Aorta (tissue), 5 donors: ENCODE measurements around the gene SNED1. TPM values are rescaled to one million over a fixed set of nuclear protein-coding genes. Genes with fewer than 3 reads are reported as not detected.

Experiments
- ATAC-seq: fragments of 200-7000 bp; cut with Tn5 transposase; one replicate; pipeline ENCODE4 v1.9.1; 2022; ENCODE audit warnings: moderate library complexity; ENCODE audit not compliant: low FRiP score
- DNase-seq, 2 donors: peaks; one replicate each; pipeline ENCODE4 v3.0.0-alpha.2; 2020
- H3K27ac ChIP-seq, 2 donors: one replicate each; pipeline ENCODE4 v1.5.1; 2013; ENCODE audit warnings: low read length in 2 of 2, mild to moderate bottlenecking in 2 of 2, moderate library complexity in 2 of 2, control low read depth in 1 of 2, inconsistent platforms in 1 of 2, low read depth in 1 of 2
- H3K27me3 ChIP-seq, 2 donors: one replicate each; pipeline ENCODE4 v1.6.1; 2013; ENCODE audit warnings: control low read depth in 1 of 2, low read length in 1 of 2, mild to moderate bottlenecking in 1 of 2, moderate library complexity in 1 of 2; ENCODE audit not compliant: insufficient read depth in 2 of 2, control insufficient read depth in 1 of 2
- H3K36me3 ChIP-seq, 2 donors: one replicate each; pipeline ENCODE4 v1.6.1; 2013; ENCODE audit warnings: control low read depth in 1 of 2, low read length in 1 of 2, mild to moderate bottlenecking in 1 of 2; ENCODE audit not compliant: insufficient read depth in 2 of 2, control insufficient read depth in 1 of 2
- H3K4me1 ChIP-seq, 2 donors: one replicate each; pipeline ENCODE4 v1.6.1; 2013; ENCODE audit warnings: low read length in 2 of 2, control low read depth in 1 of 2, mild to moderate bottlenecking in 1 of 2, moderate library complexity in 1 of 2; ENCODE audit not compliant: insufficient read depth in 2 of 2, control insufficient read depth in 1 of 2
- H3K4me3 ChIP-seq, 2 donors: one replicate each; pipeline ENCODE4 v1.5.1; 2013; ENCODE audit warnings: low read length in 2 of 2, control low read depth in 1 of 2, mild to moderate bottlenecking in 1 of 2
- H3K9me3 ChIP-seq: one replicate; pipeline ENCODE4 v1.6.1; 2013; ENCODE audit warnings: mild to moderate bottlenecking, low read length; ENCODE audit not compliant: control insufficient read depth
- WGBS, 2 donors: extraction: QIAGEN DNeasy Blood & Tissue Kit; methylation state at CpG; one replicate each; pipeline ENCODE4 v1.1.7; 2013; 5-methylcytosine and 5-hydroxymethylcytosine counted together
- intact Hi-C, 2 donors: fragments of 100-400 bp; cut with DNase I; formaldehyde crosslinking; loops; one replicate each; pipeline versions ENCODE4 v1.14.2 to v1.15.0; 2022
- polyA plus RNA-seq, 2 donors: library from polyadenylated mRNA; stranded (reverse); fragments of 200-250 nt; gene quantifications; one replicate each; pipeline ENCODE4 v1.2.3, GENCODE V29; 2013
- total RNA-seq, 2 donors: library from RNA; stranded (reverse); fragmentation: NEBNext Ultra II Directional; extraction: Animal tissue kit (Norgen Biotek cat#: 25700); gene quantifications; one replicate each; pipeline ENCODE4 v1.2.1, GENCODE V29; 2021
- donor health status: healthy with polysubstance abuse.
- donor health status: Bipolar disorder and iron deficiency.
- donor health status: DM: no; HTN: no; CAD: no.
- donor health status: DM: no; HTN: no; CAD: no.
- donor health status: DM: yes; HTN: yes; CAD: no.

The SNED1 gene
- total and polyA plus RNA-seq, 4 donors = 5.9 to 149 (median 67.4) TPM

DNA sequence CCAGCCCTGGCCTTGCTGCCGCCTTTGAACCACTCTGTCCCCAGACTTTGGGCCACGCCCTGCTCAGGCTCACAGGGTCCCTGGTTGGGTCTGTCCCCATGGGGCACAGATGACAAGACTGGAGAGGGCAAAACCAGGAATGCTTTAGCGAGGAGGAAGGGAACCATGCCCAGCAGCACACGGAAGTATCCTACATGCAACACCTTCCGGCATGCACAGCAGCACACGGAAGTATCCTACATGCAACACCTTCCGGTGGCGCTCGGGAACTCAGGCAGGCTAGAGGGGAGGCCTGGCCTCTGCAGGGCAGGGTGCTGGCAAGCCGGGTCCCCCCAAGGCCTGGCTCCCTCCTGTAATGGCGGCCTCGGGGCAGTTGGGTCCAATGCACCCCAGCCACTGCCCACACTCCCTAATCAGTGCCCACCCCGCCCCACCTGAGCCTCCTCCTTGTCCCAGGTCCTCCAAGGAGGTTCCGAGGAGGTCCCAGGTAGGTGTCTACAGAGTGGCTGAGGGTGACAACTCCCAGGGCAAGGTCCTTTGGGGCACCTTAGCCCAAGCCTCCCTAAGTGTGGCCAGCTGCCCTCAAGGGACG lies 33.6 kb upstream of the SNED1 start:
- H3K4me1 ChIP-seq = no peaks in the 10 kb centered on the region
- H3K27me3 ChIP-seq = no peaks in the 10 kb centered on the region
- no peak for ATAC-seq
- no peak overlapping the region for H3K4me3 ChIP-seq
- intact Hi-C loops = no loop called here
- WGBS, 2 donors = 96 to 99% methylated on average over 15 of the region's 15 CpGs
- DNase-seq = peak; percentile 40 to 77
- no peaks in the 10 kb centered on the region for H3K9me3 ChIP-seq
- H3K27ac ChIP-seq = no peak overlapping the region
- H3K36me3 ChIP-seq = no peaks in the 10 kb centered on the region

DNA sequence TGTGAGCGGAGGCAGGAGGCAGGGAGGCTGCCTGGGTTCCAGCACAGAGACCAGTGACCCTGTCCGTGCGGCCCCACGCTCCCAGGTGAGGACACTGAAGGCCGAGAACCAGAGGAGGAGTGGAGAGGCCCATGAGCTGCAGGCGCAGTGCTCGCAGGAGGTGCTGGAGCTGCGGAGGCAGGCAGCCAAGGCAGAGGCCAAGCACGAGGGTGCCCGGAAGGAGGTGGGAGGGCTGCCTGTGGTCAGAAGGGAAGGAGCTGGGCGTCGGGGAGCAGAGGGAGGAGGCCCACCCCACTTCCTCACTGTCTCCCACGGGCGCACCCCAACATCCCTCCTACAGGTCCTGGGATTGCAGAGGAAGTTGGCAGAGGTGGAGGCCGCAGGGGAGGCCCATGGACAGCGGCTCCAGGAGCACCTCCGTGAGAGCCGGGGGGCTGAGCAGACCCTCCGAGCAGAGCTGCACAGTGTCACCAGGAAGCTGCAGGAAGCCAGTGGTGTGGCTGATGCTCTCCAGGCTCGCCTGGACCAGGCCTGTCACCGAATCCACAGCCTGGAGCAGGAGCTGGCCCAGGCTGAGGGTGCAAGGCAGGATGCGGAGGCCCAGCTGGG lies 33.0 kb upstream of the SNED1 start:
- H3K4me3 ChIP-seq = no peak overlapping the region
- WGBS, 2 donors = 86 to 89% methylated on average over 22 of the region's 22 CpGs
- intact Hi-C loops = no loop called here

DNA sequence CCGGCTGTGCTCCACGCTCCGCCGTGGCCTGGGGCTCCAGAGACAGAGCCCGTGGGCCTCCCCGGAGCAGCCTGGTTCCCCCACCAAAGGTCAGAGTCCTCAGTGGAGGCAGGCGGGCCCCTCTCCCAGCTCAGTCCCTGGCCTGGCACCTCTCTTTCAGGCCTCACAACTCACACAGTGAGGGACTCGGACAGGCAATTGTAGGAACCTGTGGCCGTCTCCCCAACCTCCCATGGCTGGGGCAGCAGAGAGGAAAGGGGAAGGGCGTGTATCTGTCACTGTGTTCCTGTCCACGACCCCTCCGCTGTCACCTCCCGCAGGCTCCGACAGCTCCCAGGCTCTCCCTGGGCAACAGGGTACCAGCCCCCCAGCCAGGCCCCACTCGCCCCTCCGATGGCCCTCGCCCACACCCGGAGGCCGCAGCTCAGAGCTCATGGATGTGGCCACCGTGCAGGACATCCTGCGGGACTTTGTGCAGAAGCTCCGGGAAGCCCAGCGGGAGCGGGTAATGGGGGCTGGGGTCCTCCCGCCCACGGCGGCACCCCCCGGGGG lies 32.4 kb upstream of the SNED1 start:
- Histone ChIP-seq H3K27me3 (no peaks in the 10 kb centered on the region), H3K4me1 (no peaks in the 10 kb centered on the region), H3K27ac (no peak overlapping the region), H3K4me3 (no peak overlapping the region), H3K9me3 (no peaks in the 10 kb centered on the region), H3K36me3 (no peaks in the 10 kb centered on the region)
- intact Hi-C loops = no loop called here
- ATAC-seq (no peak), DNase-seq (peak in 1 of 2 donors; percentile 44)
- 90% methylated on average over 28 of the region's 28 CpGs for whole genome bisulfite sequencing, 2 donors

More for the DNA sequence above, 33.0 kb upstream of the SNED1 start:
- Histone ChIP-seq H3K4me1 (no peaks in the 10 kb centered on the region), H3K27me3 (no peaks in the 10 kb centered on the region), H3K27ac (no peak overlapping the region), H3K36me3 (no peaks in the 10 kb centered on the region), H3K9me3 (no peaks in the 10 kb centered on the region)
- ATAC-seq = no peak
- peak; percentile 67 to 75 for DNase-seq

DNA sequence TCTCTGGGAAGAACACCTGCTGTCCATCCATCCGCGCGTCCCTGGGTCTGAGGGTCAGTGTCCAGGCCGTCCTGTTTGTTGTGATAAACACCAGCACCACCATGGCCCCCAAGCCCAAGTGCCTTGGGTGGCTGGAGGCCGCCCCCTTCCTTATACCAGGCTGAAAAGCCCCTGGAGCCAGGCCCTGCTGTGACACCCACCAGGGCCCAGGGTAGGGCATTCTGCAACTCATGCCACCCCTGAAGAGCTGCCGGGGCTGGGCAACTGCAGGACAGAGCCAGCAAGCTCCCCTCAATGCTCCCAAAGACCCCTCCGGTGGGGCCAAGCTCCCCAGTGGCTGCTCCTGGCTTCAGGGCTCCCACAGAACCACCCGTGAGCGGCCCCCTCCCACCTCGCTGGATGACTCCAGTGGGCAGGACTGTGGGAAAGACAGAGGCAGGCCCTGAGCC lies 31.9 kb upstream of the SNED1 start:
- no peak for ATAC-seq
- Histone ChIP-seq H3K27me3 (no peaks in the 10 kb centered on the region), H3K9me3 (no peaks in the 10 kb centered on the region), H3K4me1 (no peaks in the 10 kb centered on the region), H3K36me3 (no peaks in the 10 kb centered on the region), H3K4me3 (no peak overlapping the region), H3K27ac (no peak overlapping the region)
- 93 to 96% methylated on average over 10 of the region's 10 CpGs for WGBS, 2 donors
- peak; percentile 46 to 73 for DNase-seq
- intact Hi-C loops = no loop called here

DNA sequence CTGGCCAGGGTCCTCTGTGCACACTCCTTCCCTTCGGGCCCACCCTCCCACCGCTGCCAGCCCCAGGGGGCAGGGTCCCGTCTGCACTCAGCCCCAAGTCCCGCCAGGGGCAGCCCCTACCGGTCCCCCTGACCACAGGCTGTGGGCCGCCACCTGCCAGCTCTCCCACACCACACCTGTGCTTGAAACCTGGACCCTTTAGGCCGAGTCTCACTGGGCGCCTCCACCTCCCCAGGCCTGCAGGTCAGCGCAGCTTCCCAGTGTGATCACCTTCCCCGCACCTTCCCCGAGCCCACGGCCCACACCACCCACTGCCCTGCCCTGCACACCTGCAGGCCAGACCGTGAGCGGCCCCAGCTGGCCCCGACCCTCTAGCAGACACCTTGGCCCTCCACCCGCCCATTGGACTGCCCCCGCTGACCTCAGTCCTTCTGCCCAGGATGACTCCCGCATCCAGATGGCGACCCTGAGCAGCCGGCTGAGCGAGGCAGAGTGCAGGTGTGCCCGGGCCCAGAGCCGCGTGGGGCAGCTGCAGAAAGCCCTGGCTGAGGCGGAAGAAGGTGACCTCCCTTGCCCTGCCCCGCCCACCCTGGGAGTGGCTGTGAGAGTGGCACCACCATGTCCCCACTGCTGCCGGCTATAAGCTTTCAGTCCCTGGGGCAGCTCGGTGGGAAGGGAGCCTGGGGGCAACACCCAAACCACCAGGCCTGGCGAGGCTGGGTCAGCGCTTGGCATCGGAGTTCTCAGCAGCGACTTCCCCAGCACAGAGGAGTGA lies 31.3 kb upstream of the SNED1 start:
- ATAC-seq = no peak
- WGBS, 2 donors = 90 to 91% methylated on average over 28 to 32 of the region's 32 CpGs
- no peaks in the 10 kb centered on the region for H3K36me3 ChIP-seq
- H3K4me1 ChIP-seq = no peaks in the 10 kb centered on the region
- H3K27ac ChIP-seq = no peak overlapping the region
- no peak overlapping the region for H3K4me3 ChIP-seq
- no peaks in the 10 kb centered on the region for H3K9me3 ChIP-seq
- DNase-seq = peak; percentile 42 to 77
- no peaks in the 10 kb centered on the region for H3K27me3 ChIP-seq
- intact Hi-C loops = no loop called here

DNA sequence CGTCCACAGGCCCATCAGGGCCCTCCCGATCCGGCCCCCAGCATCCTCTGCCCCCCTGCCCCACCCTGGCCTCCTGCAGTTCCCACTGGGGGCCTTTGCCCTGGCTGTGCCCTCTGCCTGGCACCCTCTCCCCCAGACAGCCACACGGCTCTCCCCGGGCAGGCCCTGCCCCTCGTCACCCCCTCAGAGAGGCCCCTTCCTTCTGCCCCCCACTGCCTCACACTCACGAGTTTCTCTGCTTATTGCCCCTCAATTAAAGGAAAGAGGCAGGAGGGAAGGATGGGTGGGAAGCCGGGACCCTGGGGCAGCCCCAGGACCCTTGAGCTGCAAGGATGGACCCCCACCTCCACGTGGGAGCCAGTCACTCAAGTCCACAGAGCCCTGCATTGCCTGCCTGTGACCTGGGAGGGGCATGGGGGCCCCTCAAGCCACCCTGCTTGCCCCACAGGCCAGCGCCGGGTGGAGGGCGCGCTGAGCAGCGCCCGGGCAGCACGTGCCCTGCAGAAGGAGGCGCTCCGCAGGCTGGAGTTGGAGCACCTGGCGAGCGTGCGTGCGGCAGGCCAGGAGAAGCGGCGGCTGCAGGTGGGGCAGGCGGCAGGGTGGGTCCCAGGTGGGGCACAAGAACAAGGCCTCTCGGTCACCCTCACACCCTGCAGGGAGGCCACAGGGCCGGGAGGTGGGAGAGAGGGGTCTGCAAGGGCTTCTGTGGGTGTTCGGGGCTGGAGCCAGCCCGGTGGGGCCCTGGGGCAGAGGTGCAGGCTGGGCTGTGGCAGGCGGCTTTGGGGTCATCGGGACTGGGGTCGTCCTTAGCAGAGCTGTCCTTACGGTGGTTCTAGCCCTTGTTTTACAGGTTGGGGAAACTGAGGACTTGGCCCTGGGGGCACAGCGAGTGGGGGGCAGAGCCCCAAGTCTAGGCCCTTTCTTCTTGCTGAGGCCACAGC lies 30.5 kb upstream of the SNED1 start:
- 94 to 96% methylated on average over 34 of the region's 34 CpGs for WGBS, 2 donors
- DNase-seq (peak in 1 of 2 donors; percentile 72), ATAC-seq (no peak)
- intact Hi-C loops = no loop called here
- H3K9me3 ChIP-seq = no peaks in the 10 kb centered on the region
- H3K27me3 ChIP-seq = no peaks in the 10 kb centered on the region
- no peak overlapping the region for H3K4me3 ChIP-seq
- H3K27ac ChIP-seq = no peak overlapping the region
- H3K4me1 ChIP-seq = no peaks in the 10 kb centered on the region
- H3K36me3 ChIP-seq = no peaks in the 10 kb centered on the region

DNA sequence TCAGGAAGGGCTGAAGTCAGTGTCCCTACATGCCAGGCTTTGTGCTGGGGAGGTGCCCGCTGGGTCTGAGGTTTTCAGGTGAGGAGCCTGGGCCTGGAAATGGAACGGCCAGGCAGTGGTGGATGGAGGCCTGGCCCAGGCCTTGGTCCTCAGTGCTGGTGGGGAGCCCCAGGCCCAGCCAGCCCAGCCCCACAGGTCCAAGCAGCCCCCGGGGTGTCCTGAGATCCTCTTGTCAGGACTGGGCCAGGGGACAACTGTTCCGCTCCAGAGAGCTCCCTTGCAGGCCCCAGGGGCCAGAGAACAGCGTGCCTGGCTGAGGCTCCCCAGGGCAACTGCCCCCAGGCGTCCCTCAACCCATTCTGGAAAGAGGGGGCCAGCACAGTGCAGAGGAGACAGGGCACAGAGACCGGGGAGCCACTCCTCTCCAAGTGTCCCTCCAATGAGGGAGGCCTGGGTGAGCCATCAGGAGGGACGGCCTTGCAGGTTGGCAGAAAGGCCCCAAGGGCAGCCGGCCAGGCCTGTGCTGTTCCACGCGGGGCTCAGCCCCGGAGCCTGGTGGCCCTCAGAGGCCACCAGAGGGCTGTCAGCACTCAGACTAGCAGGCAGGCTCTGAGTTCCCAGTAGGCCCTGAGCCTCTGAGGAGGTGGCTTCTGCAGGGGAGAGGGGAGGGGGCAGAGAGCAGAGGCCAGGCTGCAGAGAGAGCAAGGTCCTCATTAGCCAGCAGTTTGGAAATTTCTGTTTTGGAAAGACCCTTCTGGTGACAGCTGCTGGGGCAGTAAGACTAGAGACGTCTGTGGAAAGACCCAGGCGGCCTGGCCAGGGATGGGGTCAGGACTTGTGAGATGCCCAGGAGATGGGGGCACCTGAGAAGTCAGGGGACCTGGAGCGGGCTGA lies 29.4 kb upstream of the SNED1 start:
- Histone ChIP-seq H3K9me3 (no peaks in the 10 kb centered on the region), H3K4me3 (no peak overlapping the region), H3K36me3 (no peaks in the 10 kb centered on the region), H3K27me3 (no peaks in the 10 kb centered on the region), H3K4me1 (no peaks in the 10 kb centered on the region), H3K27ac (no peak overlapping the region)
- intact Hi-C loops = no loop called here
- DNase-seq (peak; percentile 44 to 63), ATAC-seq (no peak)
- WGBS, 2 donors = 60% methylated on average over 15 of the region's 15 CpGs
